IPS DF 6.9 (cell line): ENCODE data around the gene TRMT6.

ENCODE experiments used
- DNase-seq: peaks from one replicate; pipeline ENCODE4 v3.0.0-alpha.2; 2013; ENCODE audit warnings: low read depth, low spot score
- H3K27ac ChIP-seq: one replicate; pipeline ENCODE4 v1.5.1; 2013; ENCODE audit warnings: low read length, control low read depth
- H3K27me3 ChIP-seq: 2 replicates; pipeline ENCODE4 v1.6.1; 2013; ENCODE audit warnings: mild to moderate bottlenecking, low read length; ENCODE audit not compliant: control insufficient read depth, insufficient read depth
- H3K36me3 ChIP-seq: 2 replicates; pipeline ENCODE4 v1.6.1; 2013; ENCODE audit warnings: low read length; ENCODE audit not compliant: control insufficient read depth, insufficient read depth
- H3K4me1 ChIP-seq: 2 replicates; pipeline ENCODE4 v1.6.1; 2013; ENCODE audit warnings: low read length; ENCODE audit not compliant: control insufficient read depth, insufficient read depth
- H3K4me3 ChIP-seq: 2 replicates; pipeline ENCODE4 v1.5.1; 2013; ENCODE audit warnings: mild to moderate bottlenecking, low read length
- H3K9me3 ChIP-seq: 2 replicates; pipeline ENCODE4 v1.6.1; 2013; ENCODE audit warnings: low read length, inconsistent platforms; ENCODE audit not compliant: control insufficient read depth, insufficient read depth
- WGBS: extraction: QIAGEN DNeasy Blood & Tissue Kit; methylation state at CpG from one replicate; pipeline ENCODE4 v1.1.7; 2013; ENCODE audit warnings: mixed read lengths, missing lambda C conversion rate; ENCODE audit not compliant: insufficient read length, insufficient coverage; 5-methylcytosine and 5-hydroxymethylcytosine counted together

TRMT6 gene

GRCh38 chr20:5910186-5910585 is 40.1 kb downstream of the TRMT6 start:
- H3K27ac ChIP-seq = no peak overlapping the region
- DNase-seq = no peak
- H3K27me3 ChIP-seq = no peaks in the 10 kb centered on the region; the same call in 1 of the 2 replicates
- H3K4me1 ChIP-seq = no peaks in the 10 kb centered on the region
- no peak overlapping the region for H3K4me3 ChIP-seq
- H3K9me3 ChIP-seq = no peaks in the 10 kb centered on the region
- WGBS = no CpG with 5 or more reads among the region's 6 CpGs
- no peaks in the 10 kb centered on the region for H3K36me3 ChIP-seq

GRCh38 chr20:5908981-5909380 is 41.4 kb downstream of the TRMT6 start:
- Histone ChIP-seq H3K9me3 (no peaks in the 10 kb centered on the region), H3K27ac (no peak overlapping the region), H3K27me3 (no peaks in the 10 kb centered on the region; the same call in 1 of the 2 replicates), H3K4me3 (no peak overlapping the region), H3K4me1 (no peaks in the 10 kb centered on the region), H3K36me3 (no peaks in the 10 kb centered on the region)
- no CpG with 5 or more reads among the region's 2 CpGs for WGBS
- DNase-seq = no peak

DNA sequence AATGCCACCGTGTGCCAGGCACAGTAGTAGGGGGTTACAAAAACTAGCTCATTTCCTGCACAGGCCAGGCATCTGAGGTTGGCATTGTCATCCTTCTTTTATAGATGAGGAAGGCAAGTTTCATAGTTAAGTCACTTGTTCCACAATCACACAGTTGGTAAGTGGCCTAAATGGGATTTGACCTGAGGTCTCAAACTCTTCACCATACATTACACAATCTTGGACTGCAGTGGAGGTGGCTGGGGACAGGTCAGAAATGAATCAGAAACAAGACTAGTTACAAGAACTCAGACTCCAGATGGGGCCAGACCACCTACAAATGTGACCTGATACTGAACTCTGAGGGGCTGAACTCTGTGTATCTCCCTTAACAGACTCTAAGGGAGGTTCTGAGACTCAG is 49.4 kb downstream of the TRMT6 start:
- no peaks in the 10 kb centered on the region for H3K27me3 ChIP-seq
- no CpG with 5 or more reads among the region's 1 CpG for WGBS
- no peaks in the 10 kb centered on the region for H3K36me3 ChIP-seq
- no peaks in the 10 kb centered on the region for H3K9me3 ChIP-seq
- no peak overlapping the region for H3K4me3 ChIP-seq
- no peak overlapping the region for H3K27ac ChIP-seq
- no peak for DNase-seq
- H3K4me1 ChIP-seq = no peaks in the 10 kb centered on the region

DNA sequence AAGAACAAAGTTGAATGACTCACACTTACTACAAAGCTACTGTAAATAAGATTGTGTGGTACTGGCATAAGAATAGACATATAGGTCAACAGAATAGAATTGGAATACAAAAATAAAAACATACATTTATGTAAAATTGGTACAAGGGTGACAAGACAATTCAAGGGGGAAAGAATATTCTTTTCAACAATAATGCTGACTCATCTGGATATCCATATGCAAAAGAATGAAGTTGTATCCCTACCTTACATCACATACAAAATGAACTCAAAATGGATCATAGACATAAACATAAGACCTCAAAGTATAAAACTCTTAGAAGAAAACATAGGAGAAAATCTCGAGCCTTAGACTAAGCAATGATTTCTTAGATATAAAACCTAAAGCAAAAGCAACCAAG is 50.9 kb downstream of the TRMT6 start:
- H3K36me3 ChIP-seq = no peaks in the 10 kb centered on the region
- H3K4me3 ChIP-seq = no peak overlapping the region
- no peak for DNase-seq
- no peak overlapping the region for H3K27ac ChIP-seq
- WGBS = no CpG with 5 or more reads among the region's 1 CpG
- no peaks in the 10 kb centered on the region for H3K4me1 ChIP-seq
- H3K9me3 ChIP-seq = no peaks in the 10 kb centered on the region
- H3K27me3 ChIP-seq = no peaks in the 10 kb centered on the region

DNA sequence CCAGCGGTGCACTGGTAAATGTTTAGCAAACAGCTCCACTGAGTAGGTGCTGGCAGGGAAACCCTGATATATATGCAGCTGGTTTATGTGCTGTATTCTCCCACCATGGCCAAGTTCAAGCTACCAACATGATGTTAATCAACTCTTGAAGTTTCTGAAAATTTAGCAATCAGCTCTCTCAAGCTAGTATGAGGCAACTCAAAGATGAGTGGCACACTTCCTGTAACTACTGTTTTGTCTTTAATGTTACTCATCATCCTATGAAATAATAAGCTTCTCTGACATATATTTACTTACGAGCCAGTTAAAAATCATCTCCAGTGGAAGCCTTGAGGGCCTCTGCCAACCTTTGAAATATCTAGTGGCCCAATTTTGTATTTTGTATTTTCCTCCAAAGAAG is 54.7 kb downstream of the TRMT6 start:
- H3K27ac ChIP-seq = no peak overlapping the region
- no peaks in the 10 kb centered on the region for H3K36me3 ChIP-seq
- no CpG with 5 or more reads among the region's 2 CpGs for WGBS
- no peak for DNase-seq
- no peaks in the 10 kb centered on the region for H3K27me3 ChIP-seq
- no peak overlapping the region for H3K4me3 ChIP-seq
- H3K4me1 ChIP-seq = no peaks in the 10 kb centered on the region
- H3K9me3 ChIP-seq = no peaks in the 10 kb centered on the region

DNA sequence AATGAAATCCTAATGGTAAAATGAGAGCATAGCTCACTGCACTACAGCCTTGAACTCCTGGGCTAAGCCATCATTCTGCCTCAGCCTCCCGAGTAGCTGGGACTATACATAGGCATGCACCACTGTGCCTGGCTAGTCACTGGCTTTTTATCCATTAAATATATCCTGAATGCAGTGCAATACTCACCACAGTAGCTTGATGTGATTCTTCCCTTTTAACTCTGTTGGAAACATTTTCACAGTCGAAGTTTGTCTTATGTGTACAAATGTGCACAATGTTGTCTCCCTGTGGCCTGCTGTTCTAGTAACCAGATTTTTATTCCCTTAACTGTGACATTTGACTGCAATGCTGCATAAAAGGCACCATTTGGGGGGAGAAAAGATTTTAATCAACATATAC is 56.7 kb downstream of the TRMT6 start:
- no peaks in the 10 kb centered on the region for H3K36me3 ChIP-seq
- H3K9me3 ChIP-seq = no peaks in the 10 kb centered on the region
- no peak overlapping the region for H3K4me3 ChIP-seq
- H3K27me3 ChIP-seq = no peaks in the 10 kb centered on the region
- H3K27ac ChIP-seq = no peak overlapping the region
- no peaks in the 10 kb centered on the region for H3K4me1 ChIP-seq
- no peak for DNase-seq
- no CpG with 5 or more reads among the region's 2 CpGs for WGBS

DNA sequence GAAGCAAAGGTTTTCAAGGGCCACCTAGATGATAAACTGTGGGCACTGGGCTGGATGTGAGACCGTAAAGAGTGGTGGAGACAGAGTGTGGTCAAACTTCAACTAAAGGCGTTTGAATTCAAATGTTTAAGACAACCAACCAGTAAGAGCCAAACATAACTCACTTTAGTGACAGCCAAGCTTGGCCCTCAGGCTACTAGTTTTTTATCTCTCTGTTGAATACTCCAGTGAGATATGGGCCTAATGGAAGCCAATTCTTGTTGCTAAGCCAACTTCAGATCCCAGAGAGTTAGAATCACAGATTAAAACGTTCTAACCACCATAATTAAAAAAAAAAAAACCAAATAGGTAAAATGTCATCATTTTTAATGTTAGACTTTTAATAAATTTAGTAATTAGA is 57.3 kb downstream of the TRMT6 start:
- Histone ChIP-seq H3K27ac (no peak overlapping the region), H3K4me1 (no peaks in the 10 kb centered on the region), H3K4me3 (no peak overlapping the region), H3K27me3 (no peaks in the 10 kb centered on the region), H3K36me3 (no peaks in the 10 kb centered on the region), H3K9me3 (no peaks in the 10 kb centered on the region)
- DNase-seq = no peak
- no CpG with 5 or more reads among the region's 3 CpGs for WGBS

- no CpG with 5 or more reads among the region's 10 CpGs for WGBS
- H3K27ac ChIP-seq = no peak overlapping the region
- H3K27me3 ChIP-seq = no peaks in the 10 kb centered on the region
- no peaks in the 10 kb centered on the region for H3K4me1 ChIP-seq
- no peaks in the 10 kb centered on the region for H3K36me3 ChIP-seq
- no peak overlapping the region for H3K4me3 ChIP-seq
- DNase-seq = no peak
- H3K9me3 ChIP-seq = no peaks in the 10 kb centered on the region
These were observed 59.4 kb downstream of the TRMT6 start for GRCh38 chr20:5890773-5891441.

DNA sequence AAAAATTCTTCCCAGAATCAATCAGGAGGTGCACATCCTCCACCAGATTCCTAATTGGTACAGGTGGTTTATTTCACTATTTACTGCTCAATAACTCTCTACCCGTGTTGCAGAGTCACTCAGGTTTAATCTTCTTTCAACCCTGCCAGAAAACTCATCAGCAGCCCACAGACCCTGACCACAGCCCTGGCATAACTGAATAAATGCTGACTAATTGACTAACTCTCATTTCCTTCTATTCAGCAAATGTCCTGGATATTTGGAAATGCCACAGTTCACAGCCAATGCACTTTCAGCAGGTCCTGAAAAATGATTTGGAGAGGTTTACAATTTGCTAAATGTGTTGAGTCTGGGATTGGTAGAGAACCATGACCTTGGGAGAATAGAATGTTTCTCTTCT is 62.3 kb downstream of the TRMT6 start:
- Histone ChIP-seq H3K27me3 (no peaks in the 10 kb centered on the region), H3K27ac (no peak overlapping the region), H3K4me3 (no peak overlapping the region), H3K36me3 (no peaks in the 10 kb centered on the region), H3K4me1 (no peaks in the 10 kb centered on the region), H3K9me3 (no peaks in the 10 kb centered on the region)
- no peak for DNase-seq
- no CpG with 5 or more reads among the region's 1 CpG for WGBS

DNA sequence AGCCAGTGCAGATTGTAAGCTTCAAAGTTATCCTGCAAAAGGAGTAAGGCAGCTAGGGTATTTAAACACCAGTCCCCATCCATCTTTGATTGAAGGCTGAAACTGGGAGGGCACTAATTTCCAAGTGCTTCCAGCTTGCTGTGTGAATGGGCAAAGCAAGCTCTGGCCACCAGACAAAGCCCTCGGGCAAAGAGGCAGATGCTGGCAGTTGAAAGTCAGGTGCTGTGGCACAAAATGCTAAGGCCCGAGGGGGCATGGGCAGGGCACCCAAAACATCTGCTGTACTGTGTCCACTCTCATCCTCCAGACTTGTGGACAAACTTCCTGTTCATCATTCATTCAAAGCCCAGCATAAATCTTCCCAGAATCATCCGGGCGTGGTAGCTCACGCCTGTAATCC is 62.9 kb downstream of the TRMT6 start:
- no CpG with 5 or more reads among the region's 5 CpGs for WGBS
- no peaks in the 10 kb centered on the region for H3K9me3 ChIP-seq

More for the DNA sequence above, 62.9 kb downstream of the TRMT6 start:
- no peak overlapping the region for H3K27ac ChIP-seq
- no peak for DNase-seq
- H3K36me3 ChIP-seq = no peaks in the 10 kb centered on the region
- H3K4me1 ChIP-seq = no peaks in the 10 kb centered on the region
- H3K4me3 ChIP-seq = no peak overlapping the region
- no peaks in the 10 kb centered on the region for H3K27me3 ChIP-seq
